Keratinocyte (primary cell): Measurements from ENCODE around the gene CPVL. TPM values are rescaled to one million over a fixed set of nuclear protein-coding genes. Genes with fewer than 3 reads are reported as not detected.

ENCODE experiments used
- DNase-seq: peaks from one replicate; pipeline ENCODE4 v3.0.0-alpha.2; 2011; ENCODE audit warnings: low read depth, missing footprints, low spot score
- FAIRE-seq: peaks from 2 replicates; lab custom pipeline; 2011; peaks lifted over from hg19 to GRCh38; lab: Jason Lieb, UNC
- H2AFZ ChIP-seq: 2 replicates; pipeline ENCODE4 v1.6.0; 2012; ENCODE audit warnings: low read length, control low read depth, inconsistent platforms; ENCODE audit not compliant: control insufficient read depth
- H3K27ac ChIP-seq: 2 replicates; pipeline ENCODE4 v1.5.1; 2011; ENCODE audit warnings: low read length; ENCODE audit not compliant: control insufficient read depth, insufficient read depth
- H3K27me3 ChIP-seq: 3 replicates; pipeline ENCODE4 v1.6.0; 2011; ENCODE audit warnings: low read length; ENCODE audit not compliant: control insufficient read depth, insufficient read depth; ENCODE audit errors: extremely low read depth
- H3K36me3 ChIP-seq, 2 experiments: 2 replicates in 1 of 2; 3 replicates in 1 of 2; pipeline ENCODE4 v1.5.1; 2011; ENCODE audit warnings: low read length in 2 of 2, mild to moderate bottlenecking in 1 of 2; ENCODE audit not compliant: control insufficient read depth in 2 of 2, insufficient read depth in 2 of 2; ENCODE audit errors: extremely low read depth in 1 of 2
- H3K4me1 ChIP-seq: 3 replicates; pipeline ENCODE4 v1.5.1; 2011; ENCODE audit warnings: low read length; ENCODE audit not compliant: control insufficient read depth, insufficient read depth; ENCODE audit errors: extremely low read depth
- H3K4me2 ChIP-seq: 3 replicates; pipeline ENCODE4 v1.6.0; 2011; ENCODE audit warnings: low read depth, low read length; ENCODE audit not compliant: control insufficient read depth, insufficient read depth; ENCODE audit errors: extremely low read depth
- H3K4me3 ChIP-seq, 3 experiments: fragments of 200-600 bp in 1 of 3; sonication (generic) in 1 of 3; 2 replicates in 2 of 3; 3 replicates in 1 of 3; pipeline ENCODE4 v1.5.1; 2011 to 2016; ENCODE audit warnings: low read length in 3 of 3, mild to moderate bottlenecking in 3 of 3, control low read depth in 2 of 3, inconsistent platforms in 1 of 3, low read depth in 1 of 3, mixed read lengths in 1 of 3, mixed run types in 1 of 3, moderate library complexity in 1 of 3; ENCODE audit not compliant: control insufficient read depth in 2 of 3, insufficient read depth in 2 of 3; ENCODE audit errors: extremely low read depth in 1 of 3
- H3K79me2 ChIP-seq: 2 replicates; pipeline ENCODE4 v1.6.0; 2012; ENCODE audit warnings: low read length; ENCODE audit not compliant: control insufficient read depth, insufficient read depth
- H3K9ac ChIP-seq: 3 replicates; pipeline ENCODE4 v1.6.0; 2011; ENCODE audit warnings: low read length; ENCODE audit not compliant: control insufficient read depth, insufficient read depth; ENCODE audit errors: extremely low read depth
- H3K9me1 ChIP-seq: 3 replicates; pipeline ENCODE4 v1.6.0; 2011; ENCODE audit warnings: low read length; ENCODE audit not compliant: control insufficient read depth, insufficient read depth; ENCODE audit errors: extremely low read depth
- H3K9me3 ChIP-seq: 2 replicates; pipeline ENCODE4 v1.5.1; 2012; ENCODE audit warnings: low read depth, low read length; ENCODE audit not compliant: control insufficient read depth
- H4K20me1 ChIP-seq: 3 replicates; pipeline ENCODE4 v1.6.0; 2011; ENCODE audit warnings: low read length; ENCODE audit not compliant: control insufficient read depth, insufficient read depth; ENCODE audit errors: extremely low read depth
- CTCF ChIP-seq, 3 experiments: IDR thresholded peaks in 1 of 3; conservative IDR thresholded peaks in 1 of 3; optimal IDR thresholded peaks in 1 of 3; 2 replicates in 2 of 3; 3 replicates in 1 of 3; pipeline versions ENCODE3 to v1.5.1; 2011; ENCODE audit warnings: low read length in 3 of 3, mild to moderate bottlenecking in 3 of 3, moderate library complexity in 2 of 3, control low read depth in 1 of 3, inconsistent platforms in 1 of 3; ENCODE audit not compliant: insufficient read depth in 2 of 3; ENCODE audit errors: extremely low read depth in 1 of 3
- EZH2 ChIP-seq: IDR thresholded peaks from one replicate; pipeline ENCODE4 v1.6.1; 2012; ENCODE audit warnings: inconsistent platforms, mild to moderate bottlenecking, low read length, moderate library complexity
- dilution Hi-C: fragments of 300-500 bp; cut with MboI; formaldehyde crosslinking; loops from one replicate; pipeline ENCODE4 v1.7.0; 2020; ENCODE audit warnings: low sequenced_read_pairs; ENCODE audit not compliant: extremely low pct_ligation_motif_present
- polyA plus RNA-seq, 5 experiments: library from polyadenylated mRNA; depleted of rRNA in 3 of 5; stranded (reverse) in 3 of 5; stranded (forward) in 1 of 5; unstranded in 1 of 5; fragments of >200 nt; gene quantifications; 1 replicate in 1 of 5; 2 replicates in 3 of 5; 3 replicates in 1 of 5; pipeline versions ENCODE4 v1.2.1 to v1.2.3, GENCODE V29; 2011 to 2012; ENCODE audit warnings: missing spikeins in 2 of 5, low read depth in 1 of 5, low replicate concordance in 1 of 5

Gene CPVL
- polyA plus RNA-seq, 1 donor (not counting 4 experiments of a cell fraction or from before 2014, with no cell fraction given): 9.8 TPM

DNA sequence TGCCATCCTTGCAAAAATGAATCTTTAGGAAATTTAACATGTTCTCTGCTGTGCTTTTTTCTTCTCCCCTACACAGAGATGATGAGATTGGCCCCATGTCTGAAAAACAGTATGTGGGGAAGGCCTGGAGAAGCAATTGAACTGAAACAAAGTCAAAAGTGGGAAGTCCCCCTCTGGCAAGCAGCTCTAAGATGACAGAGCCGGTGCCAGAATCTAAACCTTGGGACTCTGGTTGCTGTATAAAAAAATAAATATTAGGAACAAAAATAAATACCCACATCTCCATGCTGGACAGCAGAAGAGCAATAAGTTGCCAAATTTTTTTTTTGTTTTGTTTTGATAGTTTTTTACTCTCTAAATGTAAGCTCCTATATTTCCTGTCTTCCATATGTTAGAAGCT, 136.4 kb downstream of the CPVL start:
- no peaks in the 10 kb centered on the region for H4K20me1 ChIP-seq
- no peaks in the 10 kb centered on the region for H3K9me1 ChIP-seq
- H3K9ac ChIP-seq: no peak overlapping the region
- no peak overlapping the region for H3K4me2 ChIP-seq
- DNase-seq (no peak), FAIRE-seq (no peak)
- H2AFZ ChIP-seq: no peak overlapping the region
- peaks cover 3% of the 10 kb centered on the region for H3K27me3 ChIP-seq
- TF ChIP-seq EZH2: no peak
- no peak for TF ChIP-seq CTCF (optimal IDR thresholded peaks at IDR 0.05 in 1 of 3, IDR thresholded peaks at IDR 0.05 in 1 of 3, conservative IDR thresholded peaks at IDR 0.05 in 1 of 3; ENCODE audit: extremely low read depth in 1 of 3, insufficient read depth in 2 of 3, low read length in 3 of 3)
- H3K9me3 ChIP-seq: peaks cover 2% of the 10 kb centered on the region
- no peaks in the 10 kb centered on the region for H3K36me3 ChIP-seq
- no peaks in the 10 kb centered on the region for H3K79me2 ChIP-seq
- dilution Hi-C loops: no loop called here
- H3K27ac ChIP-seq: no peak overlapping the region
- peaks cover 7% of the 10 kb centered on the region for H3K4me1 ChIP-seq
- H3K4me3 ChIP-seq: no peak overlapping the region

GRCh38 chr7:29008590-29008989, 137.7 kb downstream of the CPVL start:
- no peaks in the 10 kb centered on the region for H4K20me1 ChIP-seq
- H3K27me3 ChIP-seq: no peaks in the 10 kb centered on the region
- H3K9ac ChIP-seq: no peak overlapping the region
- no peak overlapping the region for H3K4me2 ChIP-seq
- peaks cover 7% of the 10 kb centered on the region for H3K4me1 ChIP-seq
- H3K9me3 ChIP-seq: peaks cover 2% of the 10 kb centered on the region
- FAIRE-seq: no peak
- H3K79me2 ChIP-seq: no peaks in the 10 kb centered on the region
- dilution Hi-C loops: no loop called here
- no peak overlapping the region for H3K4me3 ChIP-seq
- no peak overlapping the region for H2AFZ ChIP-seq
- no peak for DNase-seq
- no peak overlapping the region for H3K27ac ChIP-seq
- TF ChIP-seq EZH2 (no peak), CTCF (optimal IDR thresholded peaks at IDR 0.05 in 1 of 3, IDR thresholded peaks at IDR 0.05 in 1 of 3, conservative IDR thresholded peaks at IDR 0.05 in 1 of 3; ENCODE audit: extremely low read depth in 1 of 3, insufficient read depth in 2 of 3, low read length in 3 of 3) (no peak)
- H3K36me3 ChIP-seq: no peaks in the 10 kb centered on the region
- no peaks in the 10 kb centered on the region for H3K9me1 ChIP-seq
